Measurements from ENCODE around the gene RNF112. TPM values are rescaled to one million over a fixed set of nuclear protein-coding genes. Genes with fewer than 3 reads are reported as not detected.

RNF112 gene
- total and polyA plus RNA-seq, 3 experiments from 2014 or later, result 0.18 to 0.22 TPM; not detected in 1

GRCh38 chr17:19407601-19408345, 3.3 kb upstream of the RNF112 start:
- H3K36me3 ChIP-seq (ENCODE audit: insufficient read depth, low read length), result no peaks in the 10 kb centered on the region
- no peak for DNase-seq
- H3K36me3 Mint-ChIP-seq, result peaks cover 0 to 1% (median 0%) of the 10 kb centered on the region in 3 donors
- no peaks in the 10 kb centered on the region for H3K9me3 Mint-ChIP-seq
- no peak overlapping the region for H3K27ac Mint-ChIP-seq
- H3K4me3 Mint-ChIP-seq, result no peak overlapping the region
- no peaks in the 10 kb centered on the region for H3K9me3 ChIP-seq (ENCODE audit: low read length)
- no peaks in the 10 kb centered on the region for H3K27me3 Mint-ChIP-seq
- H3K4me1 Mint-ChIP-seq, result no peaks in the 10 kb centered on the region
- no peak overlapping the region for H3K27ac ChIP-seq (ENCODE audit: low read depth, low read length)
- H3K27me3 ChIP-seq (ENCODE audit: insufficient read depth, low read length, poor library complexity, severe bottlenecking), result no peaks in the 10 kb centered on the region
- POLR2A ChIA-PET, result no interaction called here
- CTCF ChIA-PET, result interaction anchor here (1.4 kb wide), 1 partner anchor 45 kb away, joined by 3 read pairs; no protein-coding TSS in a partner anchor
- H3K4me1 ChIP-seq (ENCODE audit: insufficient read depth, low read length), result no peaks in the 10 kb centered on the region
- H3K4me3 ChIP-seq (ENCODE audit: low read length), result no peak overlapping the region

GRCh38 chr17:19408346-19408710, 2.7 kb upstream of the RNF112 start:
- peaks cover 0 to 1% (median 0%) of the 10 kb centered on the region in 3 donors for H3K36me3 Mint-ChIP-seq
- H3K27ac Mint-ChIP-seq, result no peak overlapping the region
- Histone ChIP-seq H3K36me3 (ENCODE audit: insufficient read depth, low read length) (no peaks in the 10 kb centered on the region), H3K27me3 (ENCODE audit: insufficient read depth, low read length, poor library complexity, severe bottlenecking) (no peaks in the 10 kb centered on the region), H3K4me3 (ENCODE audit: low read length) (no peak overlapping the region), H3K27ac (ENCODE audit: low read depth, low read length) (no peak overlapping the region), H3K4me1 (ENCODE audit: insufficient read depth, low read length) (no peaks in the 10 kb centered on the region), H3K9me3 (ENCODE audit: low read length) (no peaks in the 10 kb centered on the region)
- ChIA-PET CTCF (interaction anchor here (1.4 kb wide), 1 partner anchor 45 kb away, joined by 3 read pairs; no protein-coding TSS in a partner anchor), POLR2A (no interaction called here)
- no peaks in the 10 kb centered on the region for H3K9me3 Mint-ChIP-seq
- H3K4me1 Mint-ChIP-seq, result no peaks in the 10 kb centered on the region
- DNase-seq, result no peak
- H3K4me3 Mint-ChIP-seq, result no peak overlapping the region
- H3K27me3 Mint-ChIP-seq, result no peaks in the 10 kb centered on the region

GRCh38 chr17:19409066-19409465, 2.0 kb upstream of the RNF112 start:
- no peak overlapping the region for H3K27ac ChIP-seq (ENCODE audit: low read depth, low read length)
- no peak overlapping the region for H3K4me3 ChIP-seq (ENCODE audit: low read length)
- Mint-ChIP-seq H3K9me3 (no peaks in the 10 kb centered on the region), H3K4me1 (no peaks in the 10 kb centered on the region), H3K36me3 (peaks cover 0 to 1% (median 0%) of the 10 kb centered on the region in 3 donors), H3K4me3 (no peak overlapping the region), H3K27ac (peak overlapping the region in 1 of 8 donors; percentile 54), H3K27me3 (no peaks in the 10 kb centered on the region)
- no peaks in the 10 kb centered on the region for H3K36me3 ChIP-seq (ENCODE audit: insufficient read depth, low read length)
- no peaks in the 10 kb centered on the region for H3K27me3 ChIP-seq (ENCODE audit: insufficient read depth, low read length, poor library complexity, severe bottlenecking)
- POLR2A ChIA-PET, result no interaction called here
- H3K9me3 ChIP-seq (ENCODE audit: low read length), result no peaks in the 10 kb centered on the region
- H3K4me1 ChIP-seq (ENCODE audit: insufficient read depth, low read length), result no peaks in the 10 kb centered on the region
- CTCF ChIA-PET, result interaction anchor here (1.4 kb wide), 1 partner anchor 46 kb away, joined by 3 read pairs; no protein-coding TSS in a partner anchor
- no peak for DNase-seq

- no peaks in the 10 kb centered on the region for H3K27me3 Mint-ChIP-seq
- CTCF ChIA-PET, result no interaction called here
- no peaks in the 10 kb centered on the region for H3K9me3 Mint-ChIP-seq
Measured at GRCh38 chr17:19409509-19409908, 1.5 kb upstream of the RNF112 start.

GRCh38 chr17:19410091-19410490, 941 bp upstream of the RNF112 start:
- Mint-ChIP-seq H3K36me3 (no peaks in the 10 kb centered on the region), H3K27me3 (no peaks in the 10 kb centered on the region), H3K9me3 (no peaks in the 10 kb centered on the region), H3K27ac (peak overlapping the region in 2 of 8 donors; percentile 48 to 51), H3K4me1 (no peaks in the 10 kb centered on the region), H3K4me3 (no peak overlapping the region)
- H3K4me3 ChIP-seq (ENCODE audit: low read length), result no peak overlapping the region
- H3K27me3 ChIP-seq (ENCODE audit: insufficient read depth, low read length, poor library complexity, severe bottlenecking), result no peaks in the 10 kb centered on the region
- H3K9me3 ChIP-seq (ENCODE audit: low read length), result no peaks in the 10 kb centered on the region
- POLR2A ChIA-PET, result no interaction called here
- H3K4me1 ChIP-seq (ENCODE audit: insufficient read depth, low read length), result no peaks in the 10 kb centered on the region
- H3K27ac ChIP-seq (ENCODE audit: low read depth, low read length), result no peak overlapping the region
- CTCF ChIA-PET, result no interaction called here
- DNase-seq, result no peak
- H3K36me3 ChIP-seq (ENCODE audit: insufficient read depth, low read length), result no peaks in the 10 kb centered on the region

More at GRCh38 chr17:19409509-19409908, 1.5 kb upstream of the RNF112 start:
- POLR2A ChIA-PET, result no interaction called here
- H3K27ac Mint-ChIP-seq, result no peak overlapping the region
- H3K4me1 Mint-ChIP-seq, result no peaks in the 10 kb centered on the region
- H3K4me3 Mint-ChIP-seq, result no peak overlapping the region
- no peaks in the 10 kb centered on the region for H3K36me3 Mint-ChIP-seq
- Histone ChIP-seq H3K9me3 (ENCODE audit: low read length) (no peaks in the 10 kb centered on the region), H3K4me3 (ENCODE audit: low read length) (no peak overlapping the region), H3K27me3 (ENCODE audit: insufficient read depth, low read length, poor library complexity, severe bottlenecking) (no peaks in the 10 kb centered on the region), H3K4me1 (ENCODE audit: insufficient read depth, low read length) (no peaks in the 10 kb centered on the region), H3K36me3 (ENCODE audit: insufficient read depth, low read length) (no peaks in the 10 kb centered on the region), H3K27ac (ENCODE audit: low read depth, low read length) (no peak overlapping the region)
- no peak for DNase-seq

GRCh38 chr17:19411631-19412030, 599 bp downstream of the RNF112 start:
- POLR2A ChIA-PET, result no interaction called here

GRCh38 chr17:19412510-19412909, 1.5 kb downstream of the RNF112 start:
- CTCF ChIA-PET, result no interaction called here
- Mint-ChIP-seq H3K36me3 (no peaks in the 10 kb centered on the region), H3K9me3 (no peaks in the 10 kb centered on the region), H3K27ac (no peak overlapping the region), H3K4me1 (peaks cover 0 to 2% (median 0%) of the 10 kb centered on the region in 3 donors), H3K27me3 (no peaks in the 10 kb centered on the region), H3K4me3 (no peak overlapping the region)
- no peak for DNase-seq
- Histone ChIP-seq H3K4me1 (ENCODE audit: insufficient read depth, low read length) (no peaks in the 10 kb centered on the region), H3K27me3 (ENCODE audit: insufficient read depth, low read length, poor library complexity, severe bottlenecking) (no peaks in the 10 kb centered on the region), H3K27ac (ENCODE audit: low read depth, low read length) (no peak overlapping the region), H3K36me3 (ENCODE audit: insufficient read depth, low read length) (no peaks in the 10 kb centered on the region), H3K9me3 (ENCODE audit: low read length) (no peaks in the 10 kb centered on the region), H3K4me3 (ENCODE audit: low read length) (no peak overlapping the region)
- POLR2A ChIA-PET, result no interaction called here

More at GRCh38 chr17:19411631-19412030, 599 bp downstream of the RNF112 start:
- Mint-ChIP-seq H3K9me3 (no peaks in the 10 kb centered on the region), H3K27ac (no peak overlapping the region), H3K4me1 (no peaks in the 10 kb centered on the region), H3K4me3 (no peak overlapping the region), H3K36me3 (no peaks in the 10 kb centered on the region), H3K27me3 (no peaks in the 10 kb centered on the region)
- Histone ChIP-seq H3K4me1 (ENCODE audit: insufficient read depth, low read length) (no peaks in the 10 kb centered on the region), H3K27me3 (ENCODE audit: insufficient read depth, low read length, poor library complexity, severe bottlenecking) (no peaks in the 10 kb centered on the region), H3K27ac (ENCODE audit: low read depth, low read length) (no peak overlapping the region), H3K9me3 (ENCODE audit: low read length) (no peaks in the 10 kb centered on the region), H3K4me3 (ENCODE audit: low read length) (no peak overlapping the region), H3K36me3 (ENCODE audit: insufficient read depth, low read length) (no peaks in the 10 kb centered on the region)
- no peak for DNase-seq
- CTCF ChIA-PET, result no interaction called here

GRCh38 chr17:19412984-19413383, 2.0 kb downstream of the RNF112 start:
- ChIA-PET POLR2A (no interaction called here), CTCF (no interaction called here)
- DNase-seq, result no peak
- Mint-ChIP-seq H3K27me3 (no peaks in the 10 kb centered on the region), H3K27ac (no peak overlapping the region), H3K4me1 (peaks cover 0 to 6% (median 0%) of the 10 kb centered on the region in 3 donors), H3K36me3 (no peaks in the 10 kb centered on the region), H3K9me3 (no peaks in the 10 kb centered on the region), H3K4me3 (no peak overlapping the region)
- H3K4me1 ChIP-seq (ENCODE audit: insufficient read depth, low read length), result no peaks in the 10 kb centered on the region
- no peak overlapping the region for H3K4me3 ChIP-seq (ENCODE audit: low read length)
- no peaks in the 10 kb centered on the region for H3K36me3 ChIP-seq (ENCODE audit: insufficient read depth, low read length)
- H3K27ac ChIP-seq (ENCODE audit: low read depth, low read length), result no peak overlapping the region
- H3K27me3 ChIP-seq (ENCODE audit: insufficient read depth, low read length, poor library complexity, severe bottlenecking), result no peaks in the 10 kb centered on the region
- no peaks in the 10 kb centered on the region for H3K9me3 ChIP-seq (ENCODE audit: low read length)
